HG03280 (cell line): ENCODE measurements around the gene CELF2.

Source experiments
- ATAC-seq: cut with Tn5 transposase; IDR thresholded peaks from one replicate; pipeline ENCODE4 v1.9.1; 2021; ENCODE audit warnings: mild to moderate bottlenecking, moderate library complexity; ENCODE audit not compliant: unreplicated experiment

The CELF2 gene

DNA sequence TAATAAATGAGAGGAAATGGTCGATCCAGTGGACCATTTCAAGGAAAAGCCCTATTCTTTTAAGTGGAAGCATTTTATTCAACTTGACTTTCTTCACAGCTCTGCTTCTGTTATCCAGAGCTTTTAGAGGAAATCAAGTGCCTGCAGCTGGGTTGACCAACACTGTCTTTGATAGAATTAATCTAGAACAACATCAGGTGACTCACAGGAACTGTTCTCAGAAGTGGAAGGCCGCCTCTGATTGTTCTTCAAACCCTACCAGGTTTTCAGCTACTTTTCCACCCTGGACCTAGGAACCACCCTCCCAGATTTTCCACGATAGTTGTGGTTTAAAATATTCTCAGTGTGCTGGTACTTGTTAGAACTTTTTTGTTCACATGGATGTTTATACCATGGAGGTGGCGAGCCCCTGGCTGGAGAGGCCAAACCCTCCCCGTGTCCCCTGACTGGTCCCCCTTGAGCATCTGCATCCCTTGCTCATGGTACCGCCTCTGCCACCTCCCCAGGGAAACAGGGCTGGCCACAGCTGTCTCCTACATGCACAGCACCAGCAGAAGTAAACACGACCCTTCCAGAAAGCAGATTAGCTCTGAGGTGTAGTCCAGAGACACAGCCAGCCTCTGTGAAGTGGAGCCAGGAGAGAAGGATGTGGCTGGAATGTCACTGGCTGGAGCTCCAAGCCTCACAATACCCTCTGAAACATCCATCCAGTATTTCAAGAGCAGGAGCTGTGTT lies 300.4 kb downstream of the CELF2 start:
- ATAC-seq: no peak

DNA sequence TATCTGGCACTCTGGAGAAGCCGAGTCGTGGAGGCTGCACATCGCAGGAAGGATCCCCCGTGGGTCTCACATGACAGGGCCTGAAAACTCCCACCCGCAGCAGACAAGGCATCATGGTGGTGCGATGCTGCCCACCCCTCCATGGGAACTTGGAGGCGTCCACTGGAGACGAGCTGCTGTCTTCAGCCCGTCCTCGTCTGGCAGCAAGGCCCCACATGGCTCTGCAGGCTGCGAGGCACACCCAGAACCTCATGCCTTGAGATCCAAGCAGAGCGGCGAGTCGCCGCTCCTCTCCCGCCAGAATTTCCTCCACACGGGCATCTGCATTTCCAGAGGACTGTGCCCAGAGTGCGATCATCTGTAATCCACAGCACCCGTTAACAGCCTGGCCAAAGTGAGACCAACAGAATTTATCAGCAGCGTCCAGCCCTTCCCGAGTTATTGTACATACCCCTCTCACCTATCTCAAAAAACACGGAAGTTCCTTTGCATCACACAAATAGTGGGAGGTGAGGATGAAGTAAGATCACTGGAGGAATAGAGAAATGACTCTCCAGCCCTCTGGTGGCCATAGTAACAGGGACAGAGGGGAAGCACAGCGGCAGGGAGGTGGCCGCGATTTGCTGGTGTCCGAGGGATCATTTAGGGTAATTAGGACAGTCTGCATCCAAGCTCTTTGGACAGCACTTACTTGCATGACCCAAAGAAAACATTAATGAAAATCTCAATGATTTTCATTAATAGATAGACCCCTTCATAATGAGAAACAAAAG lies 301.3 kb downstream of the CELF2 start:
- ATAC-seq: no peak

DNA sequence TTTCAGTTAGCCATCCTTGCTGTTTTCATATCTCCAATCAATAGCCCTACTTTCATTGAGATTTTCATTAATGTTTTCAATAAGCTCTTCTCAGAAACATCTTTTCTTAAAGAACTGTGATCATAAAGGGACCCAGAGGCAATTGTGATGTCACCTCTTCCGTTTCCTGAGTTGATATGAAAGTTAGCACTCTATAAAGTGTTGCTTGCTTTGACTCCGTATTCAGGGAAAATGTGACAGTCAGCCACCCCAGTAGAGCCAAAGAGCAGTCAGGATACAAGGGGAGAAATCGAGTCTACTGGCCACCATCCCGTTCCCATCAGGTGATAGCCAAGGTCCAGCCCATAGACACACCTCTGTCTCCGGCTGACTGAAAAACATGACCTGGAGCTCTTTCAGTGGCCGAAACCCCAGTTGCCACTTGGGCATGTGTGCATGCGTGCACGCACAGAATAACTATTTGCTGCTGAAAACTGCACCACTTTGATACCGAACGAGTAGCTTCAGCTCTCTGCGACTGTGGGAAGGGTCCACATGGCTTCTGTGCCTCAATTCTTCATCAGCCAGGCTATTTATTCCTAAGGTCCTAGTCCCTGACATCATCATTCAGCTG lies 302.4 kb downstream of the CELF2 start:
- ATAC-seq: no peak

DNA sequence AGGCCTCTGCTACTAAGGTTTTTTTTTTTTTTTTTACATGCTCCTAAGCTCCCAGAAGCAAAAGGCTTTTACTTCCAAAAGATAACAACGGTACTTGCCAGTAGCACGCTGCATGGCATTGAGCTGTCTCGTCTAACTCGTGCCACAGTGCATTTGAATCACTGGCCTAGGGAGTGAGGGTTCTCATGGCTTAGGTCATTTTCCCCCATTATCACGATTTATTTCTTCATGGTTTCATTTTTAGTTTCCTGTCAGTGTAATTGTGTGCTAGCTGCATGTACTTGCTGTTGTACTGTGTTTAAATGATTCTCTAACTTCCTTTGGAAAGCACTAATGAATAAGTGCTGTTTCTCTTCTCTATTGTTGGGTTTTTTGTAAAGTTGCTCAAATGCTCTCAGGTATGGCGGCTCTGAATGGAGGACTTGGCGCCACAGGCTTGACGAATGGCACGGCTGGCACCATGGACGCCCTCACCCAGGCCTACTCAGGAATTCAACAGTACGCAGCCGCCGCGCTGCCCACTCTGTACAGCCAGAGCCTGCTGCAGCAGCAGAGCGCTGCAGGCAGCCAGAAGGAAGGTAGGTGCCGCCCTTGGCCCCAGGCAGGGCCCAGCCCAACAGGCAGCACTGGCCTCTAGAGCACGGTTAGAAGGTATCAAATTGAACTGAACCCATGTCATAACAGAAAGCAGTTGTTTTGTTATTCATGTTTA lies 303.3 kb downstream of the CELF2 start:
- ATAC-seq: no peak

DNA sequence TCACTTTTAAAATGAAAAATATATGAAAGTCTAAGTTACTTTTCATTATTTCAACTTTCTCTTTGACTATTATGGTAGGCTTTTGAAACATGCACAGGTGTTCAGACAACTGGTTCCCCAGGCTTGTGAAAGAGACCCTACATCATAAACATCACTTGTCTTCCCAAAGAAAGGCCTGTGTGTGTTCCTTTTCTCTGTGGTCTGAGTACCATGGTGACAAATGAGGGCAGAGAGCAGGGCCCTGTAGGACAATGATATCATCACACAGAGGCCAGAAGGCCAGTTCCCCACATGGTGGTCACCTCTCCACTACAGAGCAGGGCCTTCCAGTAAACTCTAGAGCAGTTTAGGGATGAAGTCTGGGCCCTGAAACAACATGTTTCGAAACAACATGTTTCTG lies 305.0 kb downstream of the CELF2 start:
- ATAC-seq: peak; percentile 44

DNA sequence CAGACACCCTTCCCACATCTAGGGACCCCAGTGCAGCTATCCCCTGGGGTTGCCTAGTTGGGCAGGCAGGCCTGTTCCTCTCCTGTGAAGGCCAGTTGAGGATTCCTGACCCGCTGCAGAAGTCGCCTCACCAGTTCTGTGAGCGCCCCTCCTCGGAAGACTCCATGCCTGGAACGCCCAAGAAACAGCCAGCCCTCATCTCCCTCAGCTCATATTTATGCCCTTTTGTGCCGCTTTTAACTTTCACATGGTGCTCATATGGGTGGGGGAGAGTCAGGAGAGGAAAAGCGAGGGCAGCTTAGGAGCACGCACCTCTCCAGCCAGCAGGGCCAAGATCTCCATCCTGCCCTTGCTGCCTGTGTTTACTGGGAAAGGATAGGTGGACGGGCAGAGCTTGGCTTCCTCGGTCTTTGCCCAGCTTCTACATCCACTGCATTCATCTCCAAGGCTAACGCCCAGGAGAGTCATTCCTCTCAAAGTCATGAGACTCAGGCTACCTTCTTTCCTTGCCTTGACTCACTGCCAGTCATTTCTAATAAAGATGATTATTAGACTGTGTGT lies 307.2 kb downstream of the CELF2 start:
- no peak for ATAC-seq

DNA sequence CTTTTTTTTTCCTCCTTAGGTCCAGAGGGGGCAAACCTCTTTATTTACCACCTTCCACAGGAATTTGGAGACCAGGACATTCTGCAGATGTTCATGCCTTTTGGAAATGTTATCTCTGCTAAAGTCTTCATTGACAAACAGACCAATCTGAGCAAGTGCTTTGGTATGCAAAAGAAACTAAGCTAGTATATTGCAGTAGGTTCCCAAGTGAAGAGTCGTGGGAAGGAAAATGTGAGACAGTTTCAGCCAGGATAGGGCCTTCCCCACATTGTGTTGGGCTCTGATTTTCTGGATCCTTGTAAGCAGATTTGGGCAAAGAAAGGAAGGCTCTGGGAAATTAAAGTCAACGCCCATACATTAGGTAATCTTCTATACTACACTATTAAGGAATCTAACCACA lies 308.1 kb downstream of the CELF2 start:
- ATAC-seq: no peak

DNA sequence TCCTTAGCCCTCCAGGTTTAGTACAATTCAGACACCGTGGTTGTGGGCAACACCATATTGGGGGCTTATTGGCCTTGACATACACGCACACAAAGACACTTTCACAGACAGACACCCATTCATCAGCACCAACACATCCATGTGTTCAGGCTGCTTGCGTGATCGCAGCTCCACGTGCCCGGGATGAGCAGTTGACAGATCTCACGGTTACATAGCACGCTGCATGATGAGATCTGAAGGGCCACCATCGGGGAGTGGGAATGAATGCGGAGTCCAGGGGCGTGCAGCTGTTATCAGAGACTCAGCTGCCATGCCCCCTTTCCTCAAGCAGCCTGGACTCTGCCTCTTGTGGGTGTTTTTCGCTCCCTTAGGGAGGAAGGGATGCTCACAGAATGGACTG lies 308.6 kb downstream of the CELF2 start:
- no peak for ATAC-seq

DNA sequence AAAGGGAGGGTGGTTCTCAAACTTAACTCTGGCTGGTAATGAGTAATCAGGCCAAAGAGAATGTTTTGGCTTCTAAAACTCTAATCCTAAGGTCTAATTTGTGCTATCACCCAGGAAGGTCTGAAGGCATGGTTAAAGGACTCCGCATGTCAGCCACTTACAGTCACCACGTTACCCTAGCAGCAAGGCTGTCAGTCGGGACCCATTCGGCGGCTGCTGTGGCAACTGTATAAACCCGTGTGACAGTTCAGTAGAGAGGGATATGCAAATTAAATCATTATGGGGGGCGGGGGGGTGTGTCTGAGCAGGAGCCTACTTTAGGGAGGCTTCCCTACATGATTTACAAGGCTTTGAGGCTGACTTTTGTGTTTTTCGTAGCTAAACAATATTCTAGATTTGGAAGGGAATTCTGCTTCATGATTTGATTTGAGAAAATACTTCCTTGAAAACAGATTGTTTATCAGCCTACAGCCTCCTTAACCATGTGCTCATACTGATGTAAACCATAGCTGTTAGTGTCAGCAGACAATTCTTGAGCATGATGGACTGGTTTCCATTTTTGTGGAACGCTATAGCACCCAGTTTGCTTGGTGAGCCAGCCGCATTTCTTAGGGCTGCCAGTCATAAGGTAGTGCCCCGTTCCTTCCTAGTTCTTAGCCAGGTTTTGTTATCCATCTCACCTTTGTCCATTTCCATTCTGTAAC lies 309.4 kb downstream of the CELF2 start:
- no peak for ATAC-seq

DNA sequence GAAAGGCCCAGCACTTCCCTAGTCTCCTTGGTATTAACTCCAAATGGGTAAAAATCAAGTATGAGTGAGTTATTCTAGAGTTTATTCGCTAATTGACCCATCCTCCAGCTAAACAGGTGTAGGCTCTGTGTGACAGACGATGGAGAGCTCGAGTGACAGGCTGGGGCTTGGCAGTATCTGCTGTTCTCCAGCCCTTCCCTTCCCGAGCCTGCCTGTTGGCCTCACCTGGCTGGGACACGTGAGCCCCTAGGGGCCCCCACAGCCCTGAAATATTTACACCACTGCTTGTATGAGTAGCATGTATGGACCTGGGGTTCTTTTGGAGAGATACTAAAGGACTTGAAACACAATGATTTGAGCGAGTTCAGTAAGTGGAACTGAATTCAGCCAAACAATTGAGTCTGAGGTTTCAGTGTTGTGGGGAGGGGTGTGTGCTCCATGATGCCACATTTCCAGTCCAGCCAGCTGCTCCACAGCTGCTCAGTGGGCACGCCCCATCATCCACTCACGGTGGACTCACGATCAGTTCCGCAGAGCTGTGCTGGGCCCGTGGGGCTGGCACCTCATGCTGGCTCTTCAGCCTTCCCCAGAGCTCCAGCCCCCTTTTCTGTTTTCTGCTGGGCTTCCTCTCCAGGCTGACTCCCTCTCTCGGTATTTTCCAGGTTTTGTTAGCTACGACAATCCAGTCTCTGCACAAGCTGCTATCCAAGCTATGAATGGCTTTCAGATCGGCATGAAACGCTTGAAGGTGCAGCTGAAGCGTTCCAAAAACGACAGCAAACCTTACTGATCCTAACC lies 310.8 kb downstream of the CELF2 start:
- ATAC-seq: no peak

DNA sequence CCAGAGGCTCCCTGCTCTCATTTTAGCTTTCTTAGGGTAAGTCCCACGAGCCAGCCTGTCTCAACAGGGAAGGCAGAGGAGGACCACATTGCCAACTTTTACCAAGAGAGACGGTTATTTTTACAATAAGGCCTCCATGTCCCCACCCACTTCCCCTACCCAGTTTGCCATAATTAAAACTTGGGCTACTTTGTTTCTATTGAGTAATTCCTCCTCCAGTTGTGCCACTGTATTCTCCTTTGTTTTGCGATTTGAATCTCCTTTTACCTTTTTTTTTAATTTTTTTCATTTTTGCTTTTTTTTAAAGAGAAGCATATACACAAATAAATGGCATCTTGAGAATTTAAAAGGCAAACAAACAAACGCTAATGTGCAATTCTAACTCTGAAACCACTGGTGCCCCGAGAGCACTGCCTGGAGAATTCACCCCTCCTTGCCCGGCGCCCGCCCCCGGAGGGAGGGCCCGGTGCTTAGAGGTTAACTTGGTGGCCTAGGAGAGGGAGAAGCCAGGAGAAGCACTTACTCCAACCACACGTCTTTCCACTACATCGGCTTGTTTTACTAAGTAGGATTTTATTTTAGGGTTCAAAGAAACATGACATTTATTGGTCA lies 311.5 kb downstream of the CELF2 start:
- ATAC-seq: no peak

DNA sequence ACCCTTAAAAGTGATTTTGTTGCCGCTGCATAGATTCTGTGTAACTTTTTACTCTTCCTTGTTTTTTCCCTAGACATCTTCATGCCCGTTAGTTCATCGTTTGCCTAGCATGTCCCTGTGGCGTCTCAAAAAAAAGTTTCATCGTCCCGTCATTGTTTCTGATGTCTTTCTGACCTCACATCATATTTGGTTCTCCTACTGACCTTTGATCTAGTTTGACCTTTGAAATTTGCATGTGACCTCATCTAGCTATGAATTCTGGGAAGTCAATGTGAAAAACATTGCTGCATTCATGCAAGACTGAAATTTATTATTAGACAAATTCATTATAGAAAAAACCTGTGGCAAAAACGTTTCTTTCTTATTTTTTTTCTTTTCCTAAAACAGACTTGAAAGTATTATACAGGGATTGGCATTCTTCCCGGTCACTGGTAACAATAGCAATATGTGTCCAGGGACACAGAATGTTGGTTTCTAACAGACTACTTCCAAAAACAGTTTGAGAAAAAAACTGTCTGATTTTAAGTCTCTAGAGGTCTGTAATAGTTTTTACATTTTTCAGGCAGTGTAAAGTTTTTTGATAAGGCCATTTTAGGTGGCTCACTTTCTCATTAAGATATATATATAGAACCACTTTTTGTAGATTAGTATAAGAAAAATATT lies 312.8 kb downstream of the CELF2 start:
- ATAC-seq: no peak

DNA sequence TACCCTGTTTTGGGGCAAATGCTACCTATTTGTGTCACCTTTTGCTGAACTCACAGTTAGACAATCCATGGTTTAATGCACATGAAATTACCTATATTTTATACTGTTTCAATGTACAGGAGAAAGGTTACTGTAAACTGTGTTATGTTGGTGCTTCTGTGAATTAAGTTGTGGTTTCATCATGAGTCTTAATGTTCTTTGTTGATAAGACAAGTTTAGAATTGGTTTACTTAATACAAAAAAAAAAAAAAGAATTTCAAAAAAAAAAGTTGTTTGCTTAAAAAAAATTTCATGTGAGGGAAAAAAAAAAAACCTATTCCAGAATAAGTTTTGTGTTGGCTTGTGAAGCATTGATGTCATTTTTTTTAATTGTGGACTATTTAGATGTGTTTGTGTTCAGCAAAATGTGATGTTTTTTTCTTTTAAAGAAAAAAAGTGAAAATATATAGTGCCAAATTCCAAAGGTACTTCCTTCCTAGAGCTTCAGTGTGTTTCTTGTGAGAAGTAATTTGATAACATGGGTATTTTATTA lies 313.4 kb downstream of the CELF2 start:
- no peak for ATAC-seq

DNA sequence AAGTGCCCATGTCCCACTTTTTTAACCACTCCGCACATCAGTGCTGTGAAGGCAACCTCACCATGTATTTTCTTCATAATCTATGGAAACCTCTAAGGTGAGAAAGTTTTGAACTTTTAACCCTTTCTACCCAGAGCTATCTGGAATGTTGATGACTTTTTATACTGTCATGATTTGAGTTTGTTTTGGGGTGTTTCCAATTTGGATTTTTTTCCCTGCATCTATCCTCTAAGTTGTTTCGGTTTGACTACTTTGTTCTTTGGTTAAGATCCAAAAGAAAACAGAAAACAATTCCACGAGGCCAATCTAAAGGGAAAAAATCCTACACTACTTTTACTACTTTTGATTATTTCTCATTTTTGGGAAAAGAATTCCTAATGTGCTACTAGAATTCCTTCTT lies 314.1 kb downstream of the CELF2 start:
- ATAC-seq: no peak

DNA sequence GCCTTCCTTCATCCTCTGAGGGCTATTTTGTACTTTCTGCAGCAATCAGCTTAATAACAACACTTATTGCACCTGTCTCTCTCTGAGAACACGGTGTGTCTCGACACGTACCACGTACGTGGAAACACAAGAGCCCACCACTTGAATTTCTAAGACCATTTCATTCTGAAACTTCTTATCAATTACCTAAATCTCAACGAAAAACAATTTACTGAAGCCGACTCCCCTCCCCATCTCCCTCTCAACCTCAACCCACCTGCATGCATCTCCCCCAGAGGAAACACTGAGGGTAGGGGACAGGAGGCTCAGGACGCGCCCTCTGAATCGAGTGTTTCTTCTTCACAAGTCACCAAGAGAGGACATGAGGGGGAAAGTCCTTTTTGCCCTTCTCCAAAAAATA lies 315.2 kb downstream of the CELF2 start:
- no peak for ATAC-seq

DNA sequence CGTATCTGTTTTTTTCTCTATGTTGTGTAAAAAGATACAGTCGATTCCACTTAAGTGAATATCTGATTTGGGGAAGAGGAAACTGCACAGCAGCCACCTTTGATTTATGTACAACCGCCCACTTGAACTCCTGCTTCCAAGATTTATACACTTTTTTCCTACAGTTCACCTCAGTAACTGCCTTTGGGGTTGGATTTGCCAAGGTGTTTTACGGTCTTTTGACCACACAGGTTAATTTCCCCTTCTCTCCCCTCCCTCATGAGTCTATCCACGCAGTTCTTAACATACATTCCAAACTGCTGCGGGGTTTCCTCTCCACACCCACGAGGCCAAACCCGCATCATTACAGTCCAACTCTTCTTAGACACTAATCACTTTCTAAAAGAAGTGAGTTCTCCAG lies 316.8 kb downstream of the CELF2 start:
- no peak for ATAC-seq

DNA sequence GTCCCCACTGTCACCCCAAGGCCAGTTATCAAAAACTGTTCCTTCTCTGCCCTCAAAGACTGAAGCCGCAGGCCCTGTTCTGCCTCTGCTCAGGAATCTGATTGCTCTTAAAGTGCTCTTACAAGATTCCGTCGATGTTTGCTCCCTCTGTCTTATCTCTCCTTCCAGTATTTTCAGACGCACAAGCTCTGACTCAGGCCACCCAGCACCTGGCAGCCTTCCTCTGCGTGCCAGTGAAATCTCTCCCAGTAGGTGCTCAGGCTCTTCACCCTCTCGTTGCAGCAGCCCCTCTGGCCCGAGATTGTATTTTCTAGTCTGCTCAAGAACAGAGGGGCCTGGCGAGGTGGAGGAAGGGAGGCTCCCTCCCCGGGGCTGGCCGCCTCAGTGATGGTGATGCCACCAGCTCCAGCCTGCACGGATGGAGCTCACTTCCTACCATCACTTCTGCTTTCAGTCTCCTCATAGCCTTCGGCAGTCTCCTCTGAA lies 317.5 kb downstream of the CELF2 start:
- no peak for ATAC-seq

DNA sequence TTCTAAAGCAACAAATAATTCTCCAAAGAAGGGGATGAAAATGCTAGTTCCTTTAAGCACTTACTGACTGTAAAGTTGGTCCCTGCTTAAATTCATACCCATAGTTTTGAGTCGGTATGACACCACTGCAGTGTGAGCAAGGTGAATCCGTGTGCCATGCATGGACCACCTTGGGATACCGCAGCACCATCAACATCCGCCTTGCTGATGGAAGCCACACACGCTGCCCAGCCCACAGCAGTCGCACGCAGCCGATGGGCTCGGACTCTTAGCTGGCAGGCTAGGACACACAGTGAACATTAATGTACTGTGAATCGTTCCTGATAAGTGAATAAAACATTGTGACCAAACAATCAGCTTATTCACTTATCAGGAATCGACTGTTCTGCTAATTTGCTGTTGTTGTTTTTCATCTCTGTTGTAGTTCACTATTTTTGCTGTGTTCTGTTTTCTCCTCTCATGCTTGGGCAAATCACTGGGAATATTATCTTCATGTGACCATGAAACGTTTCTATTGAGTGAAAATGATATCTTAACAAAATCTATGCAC lies 318.3 kb downstream of the CELF2 start:
- ATAC-seq: no peak
